ENCODE data around the gene RIC8B.

GRCh38 chr12:106801167-106801708 is 26.8 kb downstream of the RIC8B start:
- TF ChIP-seq, protein P1, sequence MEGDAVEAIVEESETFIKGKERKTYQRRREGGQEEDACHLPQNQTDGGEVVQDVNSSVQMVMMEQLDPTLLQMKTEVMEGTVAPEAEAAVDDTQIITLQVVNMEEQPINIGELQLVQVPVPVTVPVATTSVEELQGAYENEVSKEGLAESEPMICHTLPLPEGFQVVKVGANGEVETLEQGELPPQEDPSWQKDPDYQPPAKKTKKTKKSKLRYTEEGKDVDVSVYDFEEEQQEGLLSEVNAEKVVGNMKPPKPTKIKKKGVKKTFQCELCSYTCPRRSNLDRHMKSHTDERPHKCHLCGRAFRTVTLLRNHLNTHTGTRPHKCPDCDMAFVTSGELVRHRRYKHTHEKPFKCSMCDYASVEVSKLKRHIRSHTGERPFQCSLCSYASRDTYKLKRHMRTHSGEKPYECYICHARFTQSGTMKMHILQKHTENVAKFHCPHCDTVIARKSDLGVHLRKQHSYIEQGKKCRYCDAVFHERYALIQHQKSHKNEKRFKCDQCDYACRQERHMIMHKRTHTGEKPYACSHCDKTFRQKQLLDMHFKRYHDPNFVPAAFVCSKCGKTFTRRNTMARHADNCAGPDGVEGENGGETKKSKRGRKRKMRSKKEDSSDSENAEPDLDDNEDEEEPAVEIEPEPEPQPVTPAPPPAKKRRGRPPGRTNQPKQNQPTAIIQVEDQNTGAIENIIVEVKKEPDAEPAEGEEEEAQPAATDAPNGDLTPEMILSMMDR (IDR thresholded peaks at IDR 0.05), result no peak
- TF ChIP-seq POLR2A (IDR thresholded peaks at IDR 0.05), result no peak

All from transverse colon (tissue), 3 donors.